ENCODE measurements around the gene ELOVL7.
"Not testable (repeated sequence)": the region's sequence is repeated elsewhere in the genome, so short reads cannot be mapped to it uniquely, and the experiment has no call there.

Gene ELOVL7

GRCh38 chr5:60744682-60745081 lies 99.4 kb downstream of the ELOVL7 start:
- no peak for TF ChIP-seq CTCF (IDR thresholded peaks at IDR 0.05; ENCODE audit: insufficient read depth, low read depth, low read length, missing control alignments)
- no peak for DNase-seq (ENCODE audit: low read depth)
- no peak overlapping the region for H3K4me3 ChIP-seq (ENCODE audit: low read depth, low read length)

- no peak for DNase-seq (ENCODE audit: low read depth)
Observed at GRCh38 chr5:60743511-60744314, 100.4 kb downstream of the ELOVL7 start.

DNA sequence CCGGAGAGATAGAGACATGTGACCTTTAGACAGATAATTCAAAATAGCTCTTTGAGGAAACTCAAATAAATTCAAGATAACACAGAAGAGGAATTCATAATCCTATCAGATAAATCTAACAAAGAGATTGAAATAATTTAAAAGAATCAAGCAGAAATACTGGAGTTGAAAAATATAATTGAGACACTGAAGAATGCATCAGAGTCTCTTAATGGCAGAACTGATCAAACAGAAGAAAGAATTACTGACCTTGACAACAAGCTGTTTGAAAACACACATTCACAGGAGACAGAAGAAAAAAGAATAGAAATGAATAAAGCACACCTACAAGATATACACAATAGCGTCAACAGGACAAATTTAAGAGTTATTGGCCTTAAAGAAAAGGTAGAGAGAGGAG lies 103.7 kb downstream of the ELOVL7 start:
- no peak for DNase-seq (ENCODE audit: low read depth)
- no peak for TF ChIP-seq CTCF (IDR thresholded peaks at IDR 0.05; ENCODE audit: insufficient read depth, low read depth, low read length, missing control alignments)
- H3K4me3 ChIP-seq (ENCODE audit: low read depth, low read length) = no peak overlapping the region

More at GRCh38 chr5:60743511-60744314, 100.4 kb downstream of the ELOVL7 start:
- H3K4me3 ChIP-seq (ENCODE audit: low read depth, low read length) = no peak overlapping the region
- TF ChIP-seq CTCF (IDR thresholded peaks at IDR 0.05; ENCODE audit: insufficient read depth, low read depth, low read length, missing control alignments) = no peak

- no peak overlapping the region for H3K4me3 ChIP-seq (ENCODE audit: low read depth, low read length)
- DNase-seq (ENCODE audit: low read depth) = no peak
- TF ChIP-seq CTCF (IDR thresholded peaks at IDR 0.05; ENCODE audit: insufficient read depth, low read depth, low read length, missing control alignments) = no peak
Observed at GRCh38 chr5:60738933-60739332, 105.1 kb downstream of the ELOVL7 start.

DNA sequence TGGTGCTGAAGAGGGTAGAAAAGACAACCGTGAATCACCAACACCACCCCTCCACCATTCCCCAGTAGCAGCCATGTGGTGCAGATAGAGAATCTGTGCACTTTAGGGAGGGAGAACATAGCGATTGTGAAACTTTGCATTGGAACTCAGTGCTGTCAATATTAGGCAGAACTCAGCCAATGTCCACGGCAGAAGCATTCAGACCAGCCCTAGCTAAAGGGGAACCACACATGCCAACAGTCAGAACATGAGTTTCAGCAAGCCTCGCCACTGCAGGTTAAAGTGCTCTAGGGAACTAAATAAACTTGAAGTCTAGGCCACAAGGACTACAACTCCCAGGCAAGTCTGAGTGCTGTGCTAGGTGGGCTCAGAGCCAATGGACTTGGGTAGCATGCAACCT lies 105.6 kb downstream of the ELOVL7 start:
- no peak overlapping the region for H3K4me3 ChIP-seq (ENCODE audit: low read depth, low read length)
- TF ChIP-seq CTCF (IDR thresholded peaks at IDR 0.05; ENCODE audit: insufficient read depth, low read depth, low read length, missing control alignments) = no peak
- peak; percentile 43 for DNase-seq (ENCODE audit: low read depth)

- not testable (repeated sequence) for DNase-seq (ENCODE audit: low read depth)
Observed at GRCh38 chr5:60730858-60731257, 113.2 kb downstream of the ELOVL7 start.

GRCh38 chr5:60727033-60727679 lies 116.9 kb downstream of the ELOVL7 start:
- DNase-seq (ENCODE audit: low read depth) = no peak
- TF ChIP-seq CTCF (IDR thresholded peaks at IDR 0.05; ENCODE audit: insufficient read depth, low read depth, low read length, missing control alignments) = no peak
- H3K4me3 ChIP-seq (ENCODE audit: low read depth, low read length) = no peak overlapping the region

More at GRCh38 chr5:60730858-60731257, 113.2 kb downstream of the ELOVL7 start:
- not testable (repeated sequence) for H3K4me3 ChIP-seq (ENCODE audit: low read depth, low read length)
